ENCODE results near the gene POU2AF1.

DNA sequence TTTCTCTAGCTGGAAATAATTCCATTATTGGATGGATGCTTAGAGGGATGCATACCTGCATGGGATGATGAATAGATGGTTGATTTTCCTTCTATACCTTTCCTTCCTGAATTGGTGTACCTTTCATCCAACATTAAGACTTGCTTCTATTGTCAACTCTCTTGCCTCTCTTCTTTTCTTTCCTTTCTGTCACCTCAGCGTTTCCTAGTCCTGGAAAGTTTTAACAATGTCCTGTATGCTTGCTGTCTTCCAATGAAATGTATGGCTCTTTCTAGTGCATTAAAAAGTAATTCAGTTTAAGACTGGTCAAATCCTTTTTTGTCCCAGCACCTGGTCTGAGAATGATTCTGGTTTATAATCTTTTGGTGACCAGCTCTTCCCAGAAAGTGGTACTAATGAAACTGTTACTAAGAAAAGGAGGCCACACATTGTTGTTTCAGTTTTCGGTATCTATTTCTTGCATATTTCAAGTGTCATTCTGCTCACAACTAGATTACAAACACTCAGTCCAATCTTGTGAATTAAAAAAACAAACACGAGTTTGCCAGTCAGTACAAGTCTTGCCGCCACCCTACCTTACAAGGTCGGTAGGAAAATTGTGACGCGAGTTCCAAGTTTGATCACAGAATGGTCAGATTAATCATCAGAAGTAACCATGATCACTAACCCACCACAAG, 8.0 kb downstream of the POU2AF1 start:
- TF ChIP-seq, protein P1, sequence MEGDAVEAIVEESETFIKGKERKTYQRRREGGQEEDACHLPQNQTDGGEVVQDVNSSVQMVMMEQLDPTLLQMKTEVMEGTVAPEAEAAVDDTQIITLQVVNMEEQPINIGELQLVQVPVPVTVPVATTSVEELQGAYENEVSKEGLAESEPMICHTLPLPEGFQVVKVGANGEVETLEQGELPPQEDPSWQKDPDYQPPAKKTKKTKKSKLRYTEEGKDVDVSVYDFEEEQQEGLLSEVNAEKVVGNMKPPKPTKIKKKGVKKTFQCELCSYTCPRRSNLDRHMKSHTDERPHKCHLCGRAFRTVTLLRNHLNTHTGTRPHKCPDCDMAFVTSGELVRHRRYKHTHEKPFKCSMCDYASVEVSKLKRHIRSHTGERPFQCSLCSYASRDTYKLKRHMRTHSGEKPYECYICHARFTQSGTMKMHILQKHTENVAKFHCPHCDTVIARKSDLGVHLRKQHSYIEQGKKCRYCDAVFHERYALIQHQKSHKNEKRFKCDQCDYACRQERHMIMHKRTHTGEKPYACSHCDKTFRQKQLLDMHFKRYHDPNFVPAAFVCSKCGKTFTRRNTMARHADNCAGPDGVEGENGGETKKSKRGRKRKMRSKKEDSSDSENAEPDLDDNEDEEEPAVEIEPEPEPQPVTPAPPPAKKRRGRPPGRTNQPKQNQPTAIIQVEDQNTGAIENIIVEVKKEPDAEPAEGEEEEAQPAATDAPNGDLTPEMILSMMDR (IDR thresholded peaks at IDR 0.05; ENCODE audit: insufficient read depth, low read length, poor library complexity, severe bottlenecking), result no peak
- TF ChIP-seq EZH2phosphoT487 (conservative IDR thresholded peaks at IDR 0.05; ENCODE audit: low read length), result no peak
